GM19463 (cell line): Measurements from ENCODE around the gene BCAS1.

ENCODE experiments used
- ATAC-seq: cut with Tn5 transposase; IDR thresholded peaks from one replicate; pipeline ENCODE4 v1.9.1; 2021; ENCODE audit warnings: mild to moderate bottlenecking, moderate library complexity; ENCODE audit not compliant: unreplicated experiment

BCAS1 gene

GRCh38 chr20:54103762-54104600, 33.6 kb upstream of the BCAS1 start:
- ATAC-seq: peak; percentile 12

GRCh38 chr20:54103067-54103761, 32.8 kb upstream of the BCAS1 start:
- peak; percentile 87 for ATAC-seq

- no peak for ATAC-seq
Measured at GRCh38 chr20:54102543-54102942, 32.1 kb upstream of the BCAS1 start.

- ATAC-seq: no peak
Measured at GRCh38 chr20:54100563-54100962, 30.2 kb upstream of the BCAS1 start.

- no peak for ATAC-seq
Measured at GRCh38 chr20:54099894-54100293, 29.5 kb upstream of the BCAS1 start.

GRCh38 chr20:54098047-54098446, 27.7 kb upstream of the BCAS1 start:
- no peak for ATAC-seq

- no peak for ATAC-seq
Measured at GRCh38 chr20:54097236-54097529, 26.8 kb upstream of the BCAS1 start.

GRCh38 chr20:54095824-54096223, 25.4 kb upstream of the BCAS1 start:
- no peak for ATAC-seq

GRCh38 chr20:54094268-54094580, 23.8 kb upstream of the BCAS1 start:
- ATAC-seq: no peak

GRCh38 chr20:54093423-54094267, 23.3 kb upstream of the BCAS1 start:
- no peak for ATAC-seq

GRCh38 chr20:54092021-54092420, 21.6 kb upstream of the BCAS1 start:
- no peak for ATAC-seq

- ATAC-seq: no peak
Measured at GRCh38 chr20:54091120-54091480, 20.7 kb upstream of the BCAS1 start.

GRCh38 chr20:54090230-54091119, 20.1 kb upstream of the BCAS1 start:
- ATAC-seq: no peak

GRCh38 chr20:54088430-54088829, 18.0 kb upstream of the BCAS1 start:
- ATAC-seq: no peak

GRCh38 chr20:54086507-54087039, 16.2 kb upstream of the BCAS1 start:
- ATAC-seq: no peak

- ATAC-seq: no peak
Measured at GRCh38 chr20:54085910-54086309, 15.5 kb upstream of the BCAS1 start.

GRCh38 chr20:54085425-54085824, 15.0 kb upstream of the BCAS1 start:
- no peak for ATAC-seq

- no peak for ATAC-seq
Measured at GRCh38 chr20:54084727-54085388, 14.5 kb upstream of the BCAS1 start.

GRCh38 chr20:54084193-54084592, 13.8 kb upstream of the BCAS1 start:
- ATAC-seq: no peak

- peak; percentile 42 for ATAC-seq
Measured at GRCh38 chr20:54083459-54083858, 13.1 kb upstream of the BCAS1 start.
